HG03159 (cell line): Measurements from ENCODE around the gene LRRC4.

Experiments used
- ATAC-seq: cut with Tn5 transposase; IDR thresholded peaks from one replicate; pipeline ENCODE4 v1.9.1; 2021; ENCODE audit warnings: mild to moderate bottlenecking, moderate library complexity; ENCODE audit not compliant: unreplicated experiment

Gene LRRC4

DNA sequence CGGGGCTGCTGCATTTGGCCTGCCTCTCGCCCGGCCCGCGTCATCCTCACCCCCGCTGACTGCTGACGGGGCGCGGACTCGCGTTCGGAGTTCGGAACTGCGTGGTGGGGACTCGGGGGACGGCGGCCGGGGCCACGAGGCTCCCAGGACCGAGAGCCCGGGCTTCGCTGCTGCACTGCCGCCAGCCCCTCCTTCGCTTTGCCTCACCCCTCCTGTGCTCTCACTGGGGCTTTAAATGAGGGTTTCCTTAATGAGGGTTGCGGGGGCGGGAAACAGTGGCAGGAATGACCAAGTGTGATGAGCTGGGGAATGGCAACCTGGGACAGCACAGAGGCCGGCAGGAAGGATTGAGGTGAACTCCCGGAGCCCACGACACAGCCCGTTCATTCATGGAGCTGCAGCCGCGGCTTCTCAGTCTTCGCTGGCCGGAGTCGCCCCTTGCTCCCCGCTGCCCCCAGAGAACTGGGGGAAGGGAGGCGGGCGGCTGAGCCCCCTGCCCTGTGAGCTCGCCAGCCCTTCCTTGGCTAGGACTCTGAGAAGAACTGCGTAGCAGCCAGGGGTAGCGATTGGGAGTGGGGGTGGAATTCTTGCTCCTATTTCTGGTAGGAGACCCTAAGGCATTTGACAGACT, 1.5 kb upstream of the LRRC4 start:
- ATAC-seq: peak; percentile 12

- peak; percentile 73 for ATAC-seq
Measured at GRCh38 chr7:128031901-128032604, 816 bp upstream of the LRRC4 start.

DNA sequence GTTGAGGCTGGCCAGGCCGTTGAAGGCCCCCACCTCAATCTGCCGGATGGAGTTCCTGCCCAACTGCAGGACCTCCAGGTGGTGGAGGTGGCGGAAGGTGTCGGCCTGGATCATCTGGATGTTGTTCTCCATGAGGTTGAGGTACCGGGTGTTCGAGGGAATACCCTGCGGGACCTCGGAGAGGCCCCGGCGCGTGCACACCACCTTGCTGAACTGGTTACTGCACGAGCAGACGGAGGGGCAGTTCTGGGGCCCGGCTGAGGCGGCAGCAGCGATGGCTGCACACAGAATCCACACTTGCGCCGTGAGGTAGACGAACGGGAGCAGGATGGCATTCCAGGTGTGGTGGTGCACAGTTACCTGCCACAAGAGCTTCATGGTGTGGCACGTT, 979 bp downstream of the LRRC4 start:
- ATAC-seq: no peak

- ATAC-seq: no peak
Measured at GRCh38 chr7:128029405-128029995, 1.7 kb downstream of the LRRC4 start.

DNA sequence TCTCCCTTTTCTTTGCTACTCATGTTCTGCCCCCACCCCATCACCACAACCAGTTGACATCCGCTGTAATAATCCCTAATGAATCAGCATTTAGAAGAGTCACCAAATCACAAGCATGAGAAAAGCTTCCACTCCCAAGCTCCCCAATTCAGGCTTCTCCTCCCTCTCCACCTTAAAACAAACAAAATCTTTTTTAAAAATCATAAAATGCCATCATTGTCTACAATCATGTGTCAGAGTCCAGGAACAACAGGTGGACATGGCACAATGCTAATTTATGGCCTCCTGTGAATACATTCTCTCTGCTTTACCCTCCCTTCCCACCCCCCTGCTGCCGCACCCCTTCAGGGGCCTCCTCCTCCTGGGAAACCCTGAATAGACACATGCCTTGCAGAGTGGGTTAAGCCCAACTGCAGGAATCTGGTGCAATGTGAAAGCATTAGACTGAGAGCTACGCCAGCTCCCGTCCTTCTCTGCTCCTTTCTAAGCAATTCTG, 3.7 kb downstream of the LRRC4 start:
- ATAC-seq: no peak

GRCh38 chr7:128026551-128026950, 4.7 kb downstream of the LRRC4 start:
- no peak for ATAC-seq

DNA sequence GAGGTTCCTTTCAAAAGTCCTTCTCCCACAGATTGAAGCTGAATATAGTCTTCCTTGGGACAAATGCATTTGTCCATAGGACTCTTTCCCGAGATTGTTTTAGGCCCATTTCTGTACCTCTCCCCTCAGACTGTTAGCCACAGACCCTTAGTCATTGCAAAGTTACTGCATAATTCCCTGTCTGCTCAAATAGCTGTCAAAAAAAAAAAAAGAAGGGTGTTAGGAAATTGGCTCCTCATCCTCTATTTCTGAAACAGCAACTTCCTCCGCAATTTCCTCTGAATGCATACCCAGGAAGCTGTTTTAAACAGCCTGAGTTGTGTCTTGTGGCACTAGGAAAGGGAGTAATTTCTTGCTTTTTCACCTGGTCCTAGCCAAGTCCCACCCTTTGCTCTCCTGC, 5.4 kb downstream of the LRRC4 start:
- no peak for ATAC-seq

DNA sequence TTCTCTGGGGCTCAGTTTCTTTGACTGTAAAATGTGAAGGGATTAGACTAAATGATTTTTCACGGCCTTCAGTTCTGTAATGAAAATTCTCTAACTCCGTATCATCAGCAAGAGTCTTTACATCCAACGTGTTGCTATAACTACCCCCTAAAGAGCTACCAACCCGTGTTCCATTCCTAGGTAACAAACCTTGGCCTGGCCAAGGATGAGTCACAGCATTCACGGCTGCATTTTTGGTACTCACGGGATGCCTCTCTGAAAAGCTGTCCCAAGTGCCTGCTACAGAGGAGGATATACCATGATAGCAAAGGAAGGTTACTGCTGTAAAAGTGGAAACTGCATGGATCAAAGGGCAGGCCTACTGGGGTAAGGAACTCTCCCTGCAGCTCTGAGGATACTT, 5.9 kb downstream of the LRRC4 start:
- ATAC-seq: no peak

GRCh38 chr7:128024151-128024550, 7.1 kb downstream of the LRRC4 start:
- ATAC-seq: no peak

- ATAC-seq: no peak
Measured at GRCh38 chr7:128022631-128023532, 8.4 kb downstream of the LRRC4 start.

- no peak for ATAC-seq
Measured at GRCh38 chr7:128021366-128021765, 9.9 kb downstream of the LRRC4 start.

- ATAC-seq: no peak
Measured at GRCh38 chr7:128020159-128020558, 11.1 kb downstream of the LRRC4 start.

DNA sequence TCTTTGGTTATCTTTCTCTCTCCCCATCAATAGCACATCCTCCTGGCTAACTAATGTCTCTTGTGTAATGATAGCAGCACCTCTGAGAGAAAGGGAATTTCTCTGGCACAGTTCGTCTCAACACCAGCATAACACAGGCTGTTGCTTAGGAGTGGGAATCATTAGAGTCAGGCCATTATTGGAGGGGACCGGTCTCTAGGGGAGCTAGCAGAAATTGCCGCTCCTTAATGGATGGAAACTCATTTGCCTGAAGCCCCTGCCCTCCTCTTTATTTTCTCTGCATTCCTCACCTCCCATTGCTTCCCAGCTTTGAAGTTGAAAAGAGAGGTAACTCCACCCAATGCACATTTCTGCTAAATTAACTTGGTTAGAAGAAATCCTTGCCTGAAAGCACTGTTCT, 11.9 kb downstream of the LRRC4 start:
- ATAC-seq: no peak

GRCh38 chr7:128017862-128018845, 13.1 kb downstream of the LRRC4 start:
- ATAC-seq: no peak

- ATAC-seq: no peak
Measured at GRCh38 chr7:128017460-128017859, 13.8 kb downstream of the LRRC4 start.

GRCh38 chr7:128014811-128015210, 16.4 kb downstream of the LRRC4 start:
- ATAC-seq: no peak

DNA sequence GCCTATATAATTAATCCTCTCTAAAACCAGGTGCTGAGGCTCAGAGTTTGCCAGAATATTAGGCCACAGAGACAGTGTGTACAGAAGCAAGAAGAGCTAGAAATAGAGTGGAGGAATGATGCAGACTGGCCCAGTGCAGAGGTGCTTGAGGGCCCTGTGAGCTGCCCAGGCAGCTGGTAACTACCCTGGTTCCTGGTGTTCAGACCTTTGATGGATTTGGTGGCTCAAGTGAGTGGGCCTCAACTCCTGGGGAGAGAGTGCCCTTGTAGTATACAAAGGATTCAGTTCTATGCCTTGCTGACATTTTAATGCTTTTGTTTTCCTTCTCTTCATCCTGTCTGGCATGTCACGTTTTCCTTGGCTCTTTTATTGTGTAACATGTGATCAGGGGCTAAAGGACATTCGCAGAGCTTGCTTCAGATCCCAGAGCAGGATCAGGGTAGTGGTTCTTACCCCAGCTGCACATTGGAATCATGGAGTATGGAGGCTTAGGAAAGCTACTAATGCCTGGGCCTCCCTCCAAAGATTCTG, 20.0 kb downstream of the LRRC4 start:
- no peak for ATAC-seq

DNA sequence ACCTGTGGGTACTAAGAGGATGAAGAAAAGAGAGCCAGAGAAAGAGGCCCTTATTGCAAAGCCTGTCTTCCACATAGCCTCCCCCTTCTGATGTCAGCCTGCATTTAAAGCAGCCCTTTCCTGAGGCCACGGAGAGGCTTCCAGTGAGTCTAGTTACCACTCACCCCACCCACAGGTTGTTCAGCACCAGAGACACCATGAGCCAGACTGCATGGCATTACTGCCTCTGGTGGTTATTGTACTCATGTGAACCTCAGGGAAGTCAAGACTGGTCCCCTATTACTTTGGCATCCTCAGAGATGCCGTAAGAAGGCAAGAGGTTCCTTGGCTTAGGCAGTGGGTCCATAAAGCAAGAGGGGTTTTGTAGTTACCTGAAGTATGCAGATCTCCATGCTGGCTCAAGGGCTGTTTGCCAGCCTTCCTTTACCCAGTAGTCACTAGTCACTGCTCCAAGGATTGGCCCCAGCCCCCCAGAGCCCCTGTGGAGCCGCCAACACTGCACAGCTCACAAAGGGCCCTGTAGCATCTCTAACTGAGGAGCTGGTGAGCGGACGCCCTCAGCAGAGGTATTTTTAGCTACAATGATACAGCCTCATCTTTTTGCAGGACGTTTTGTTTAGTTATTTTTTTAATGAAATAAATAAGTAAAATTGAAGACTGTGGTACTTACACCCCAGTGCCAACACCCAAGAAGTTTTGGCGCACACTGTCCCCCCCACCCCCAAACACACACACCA, 20.7 kb downstream of the LRRC4 start:
- no peak for ATAC-seq

GRCh38 chr7:128008744-128009143, 22.5 kb downstream of the LRRC4 start:
- no peak for ATAC-seq
